Liver (tissue), 9 donors: ENCODE measurements around the gene STX7. TPM values are rescaled to one million over a fixed set of nuclear protein-coding genes. Genes with fewer than 3 reads are reported as not detected.

Experiments used
- DNase-seq: peaks from one replicate; pipeline ENCODE4 v3.0.0-alpha.2; 2017; ENCODE audit warnings: low spot score
- H3K27ac ChIP-seq, 2 donors: one replicate each; pipeline ENCODE4 v1.7.0; 2013; ENCODE audit warnings: inconsistent platforms in 2 of 2, low read length in 2 of 2, control low read depth in 1 of 2, low read depth in 1 of 2, mild to moderate bottlenecking in 1 of 2
- H3K27me3 ChIP-seq, 4 donors: one replicate each; pipeline versions ENCODE4 v1.6.1 to v1.7.0; 2013; ENCODE audit warnings: low read length in 3 of 4, inconsistent platforms in 1 of 4, mild to moderate bottlenecking in 1 of 4, moderate library complexity in 1 of 4; ENCODE audit not compliant: control insufficient read depth in 4 of 4, insufficient read depth in 4 of 4
- H3K36me3 ChIP-seq, 4 donors: one replicate each; pipeline versions ENCODE4 v1.6.1 to v1.7.0; 2013; ENCODE audit warnings: low read length in 3 of 4, mild to moderate bottlenecking in 3 of 4, low read depth in 1 of 4, moderate library complexity in 1 of 4; ENCODE audit not compliant: control insufficient read depth in 4 of 4, insufficient read depth in 3 of 4
- H3K4me1 ChIP-seq, 4 donors: one replicate each; pipeline versions ENCODE4 v1.6.1 to v1.7.0; 2013; ENCODE audit warnings: low read length in 3 of 4, mild to moderate bottlenecking in 3 of 4, moderate library complexity in 1 of 4; ENCODE audit not compliant: control insufficient read depth in 4 of 4, insufficient read depth in 4 of 4
- H3K4me3 ChIP-seq, 3 donors: one replicate each; pipeline versions ENCODE4 v1.6.1 to v1.7.0; 2013; ENCODE audit warnings: low read length in 3 of 3, control low read depth in 1 of 3, low read depth in 1 of 3, mild to moderate bottlenecking in 1 of 3
- H3K9ac ChIP-seq, 2 donors: one replicate each; pipeline ENCODE4 v1.7.0; 2013; ENCODE audit warnings: low read length in 2 of 2, mild to moderate bottlenecking in 2 of 2, moderate library complexity in 2 of 2, control low read depth in 1 of 2, low read depth in 1 of 2
- H3K9me3 ChIP-seq, 4 donors: one replicate each; pipeline versions ENCODE4 v1.6.1 to v1.7.0; 2013; ENCODE audit warnings: low read length in 3 of 4; ENCODE audit not compliant: control insufficient read depth in 4 of 4
- EGR1 ChIP-seq, 2 donors: IDR thresholded peaks; 2 replicates each; pipeline ENCODE4 v1.6.1; 2016 to 2018; ENCODE audit warnings: antibody characterized with exemption in 2 of 2, low read depth in 2 of 2
- FOXA1 ChIP-seq: IDR thresholded peaks from 2 replicates; pipeline ENCODE4 v1.6.1; 2016; ENCODE audit warnings: antibody characterized with exemption
- FOXA2 ChIP-seq: IDR thresholded peaks from 2 replicates; pipeline ENCODE4 v1.6.1; 2016; ENCODE audit warnings: antibody characterized with exemption
- GABPA ChIP-seq, 2 donors: IDR thresholded peaks in 1 of 2; conservative IDR thresholded peaks in 1 of 2; 2 replicates each; pipeline ENCODE4 v1.6.1; 2016; ENCODE audit warnings: antibody characterized with exemption in 2 of 2, mild to moderate bottlenecking in 1 of 2, moderate library complexity in 1 of 2
- HNF4A ChIP-seq, 2 donors: conservative IDR thresholded peaks; 2 replicates each; pipeline ENCODE4 v1.6.1; 2016; ENCODE audit warnings: antibody characterized with exemption in 2 of 2, mild to moderate bottlenecking in 2 of 2
- JUND ChIP-seq, 2 donors: IDR thresholded peaks; 2 replicates each; pipeline ENCODE4 v1.6.1; 2016; ENCODE audit warnings: antibody characterized with exemption in 2 of 2
- MAX ChIP-seq: IDR thresholded peaks from 2 replicates; pipeline ENCODE4 v1.6.1; 2016; ENCODE audit warnings: antibody characterized with exemption
- NR2F2 ChIP-seq: IDR thresholded peaks from 2 replicates; pipeline ENCODE4 v1.6.1; 2016; ENCODE audit warnings: antibody characterized with exemption
- RAD21 ChIP-seq, 2 donors: IDR thresholded peaks; 2 replicates each; pipeline ENCODE4 v1.6.1; 2016; ENCODE audit warnings: antibody characterized with exemption in 2 of 2, mild to moderate bottlenecking in 2 of 2
- RXRA ChIP-seq, 2 donors: IDR thresholded peaks; 2 replicates each; pipeline ENCODE4 v1.6.1; 2017 to 2018; ENCODE audit warnings: antibody characterized with exemption in 2 of 2, mild to moderate bottlenecking in 1 of 2
- SP1 ChIP-seq: IDR thresholded peaks from 2 replicates; pipeline ENCODE4 v1.6.1; 2018; ENCODE audit warnings: antibody characterized with exemption, mild to moderate bottlenecking
- TAF1 ChIP-seq: conservative IDR thresholded peaks from 2 replicates; pipeline ENCODE4 v1.6.1; 2016; ENCODE audit warnings: antibody characterized with exemption, mild to moderate bottlenecking
- YY1 ChIP-seq: IDR thresholded peaks from 2 replicates; pipeline ENCODE4 v1.6.1; 2016; ENCODE audit warnings: antibody characterized with exemption, mild to moderate bottlenecking
- WGBS: extraction: QIAGEN DNeasy Blood & Tissue Kit; methylation state at CpG from one replicate; pipeline ENCODE4 v1.1.7; 2013; 5-methylcytosine and 5-hydroxymethylcytosine counted together
- polyA plus RNA-seq, 2 donors: library from polyadenylated mRNA; stranded (reverse) in 1 of 2; unstranded in 1 of 2; fragments of 200-250 nt in 1 of 2; fragments of >200 nt in 1 of 2; fragmentation: Nextera tagmentation in 1 of 2; extraction: Ambion mirVana in 1 of 2; gene quantifications; one replicate each; pipeline versions ENCODE4 v1.2.1 to v1.2.3, GENCODE V29; 2013 to 2015
- total RNA-seq, 2 donors: library from RNA; depleted of rRNA; stranded (reverse); fragments of >200 nt; gene quantifications; one replicate each; pipeline ENCODE4 v1.2.3, GENCODE V29; 2014
- TF ChIP-seq, protein P1 (sequence below): IDR thresholded peaks from 2 replicates; pipeline ENCODE4 v1.6.1; 2016; ENCODE audit warnings: antibody characterized with exemption
- TF ChIP-seq, protein P2 (sequence below): IDR thresholded peaks from 2 replicates; pipeline ENCODE4 v1.6.1; 2016; ENCODE audit warnings: antibody characterized with exemption, mild to moderate bottlenecking
- donor health status: healthy.
- donor health status: healthy.
- donor health status: healthy.
- donor health status: healthy.
- donor health status: healthy.

STX7 gene
- total and polyA plus RNA-seq, 4 donors, result 7.5 to 20.0 (median 14.3) TPM

GRCh38 chr6:132418235-132418965, 94.5 kb downstream of the STX7 start:
- WGBS, result 81% methylated on average over 6 of the region's 6 CpGs
- H3K4me3 ChIP-seq, result no peak overlapping the region
- H3K9me3 ChIP-seq, result peaks cover 0 to 7% (median 0%) of the 10 kb centered on the region in 4 donors
- TF ChIP-seq EGR1 (IDR thresholded peaks at IDR 0.05; ENCODE audit: low read depth in 2 of 2), result no peak
- no peak for TF ChIP-seq JUND (IDR thresholded peaks at IDR 0.05)
- no peak for TF ChIP-seq YY1
- TF ChIP-seq HNF4A (conservative IDR thresholded peaks at IDR 0.05), result no peak
- TF ChIP-seq NR2F2, result no peak
- TF ChIP-seq GABPA (IDR thresholded peaks at IDR 0.05 in 1 of 2, conservative IDR thresholded peaks at IDR 0.05 in 1 of 2), result no peak
- TF ChIP-seq SP1, result no peak
- H3K27me3 ChIP-seq, result peaks cover 0 to 4% (median 0%) of the 10 kb centered on the region in 4 donors
- DNase-seq, result no peak
- H3K9ac ChIP-seq, result no peak overlapping the region
- no peaks in the 10 kb centered on the region for H3K4me1 ChIP-seq
- no peaks in the 10 kb centered on the region for H3K36me3 ChIP-seq
- H3K27ac ChIP-seq, result no peak overlapping the region

DNA sequence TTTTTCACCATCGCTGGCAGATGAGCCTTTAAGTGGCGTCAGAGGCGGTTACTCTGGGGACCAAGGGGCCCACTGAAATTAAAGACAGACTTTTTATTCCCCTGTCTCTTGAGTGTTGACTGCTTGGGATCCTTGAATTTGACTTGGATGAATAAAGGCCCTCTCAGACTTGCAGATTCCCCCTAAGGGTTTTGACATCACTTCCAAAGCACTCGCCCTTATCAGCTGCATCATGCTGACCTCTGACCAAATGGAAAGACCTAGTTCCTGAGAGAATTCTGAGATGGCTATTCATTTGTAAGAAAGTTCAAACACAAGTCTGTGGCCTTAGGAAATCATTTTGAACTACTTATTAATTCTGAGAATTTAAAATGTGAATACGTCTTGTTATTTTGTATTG, 98.2 kb downstream of the STX7 start:
- 87% methylated on average over 5 of the region's 5 CpGs for WGBS
- no peak overlapping the region for H3K9ac ChIP-seq

More for the DNA sequence above, 98.2 kb downstream of the STX7 start:
- TF ChIP-seq EGR1 (IDR thresholded peaks at IDR 0.05; ENCODE audit: low read depth in 2 of 2), result no peak
- no peak for TF ChIP-seq RAD21 (IDR thresholded peaks at IDR 0.05)
- TF ChIP-seq, protein P1, sequence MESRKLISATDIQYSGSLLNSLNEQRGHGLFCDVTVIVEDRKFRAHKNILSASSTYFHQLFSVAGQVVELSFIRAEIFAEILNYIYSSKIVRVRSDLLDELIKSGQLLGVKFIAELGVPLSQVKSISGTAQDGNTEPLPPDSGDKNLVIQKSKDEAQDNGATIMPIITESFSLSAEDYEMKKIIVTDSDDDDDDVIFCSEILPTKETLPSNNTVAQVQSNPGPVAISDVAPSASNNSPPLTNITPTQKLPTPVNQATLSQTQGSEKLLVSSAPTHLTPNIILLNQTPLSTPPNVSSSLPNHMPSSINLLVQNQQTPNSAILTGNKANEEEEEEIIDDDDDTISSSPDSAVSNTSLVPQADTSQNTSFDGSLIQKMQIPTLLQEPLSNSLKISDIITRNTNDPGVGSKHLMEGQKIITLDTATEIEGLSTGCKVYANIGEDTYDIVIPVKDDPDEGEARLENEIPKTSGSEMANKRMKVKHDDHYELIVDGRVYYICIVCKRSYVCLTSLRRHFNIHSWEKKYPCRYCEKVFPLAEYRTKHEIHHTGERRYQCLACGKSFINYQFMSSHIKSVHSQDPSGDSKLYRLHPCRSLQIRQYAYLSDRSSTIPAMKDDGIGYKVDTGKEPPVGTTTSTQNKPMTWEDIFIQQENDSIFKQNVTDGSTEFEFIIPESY, result no peak
- no peak for TF ChIP-seq FOXA2
- TF ChIP-seq TAF1, result no peak
- no peak for TF ChIP-seq GABPA (IDR thresholded peaks at IDR 0.05 in 1 of 2, conservative IDR thresholded peaks at IDR 0.05 in 1 of 2)
- TF ChIP-seq JUND (IDR thresholded peaks at IDR 0.05), result no peak
- no peak for TF ChIP-seq SP1
- TF ChIP-seq HNF4A (conservative IDR thresholded peaks at IDR 0.05), result no peak
- no peak for TF ChIP-seq NR2F2
- TF ChIP-seq MAX, result no peak
- TF ChIP-seq RXRA (IDR thresholded peaks at IDR 0.05), result no peak
- TF ChIP-seq FOXA1, result no peak
- TF ChIP-seq, protein P2, sequence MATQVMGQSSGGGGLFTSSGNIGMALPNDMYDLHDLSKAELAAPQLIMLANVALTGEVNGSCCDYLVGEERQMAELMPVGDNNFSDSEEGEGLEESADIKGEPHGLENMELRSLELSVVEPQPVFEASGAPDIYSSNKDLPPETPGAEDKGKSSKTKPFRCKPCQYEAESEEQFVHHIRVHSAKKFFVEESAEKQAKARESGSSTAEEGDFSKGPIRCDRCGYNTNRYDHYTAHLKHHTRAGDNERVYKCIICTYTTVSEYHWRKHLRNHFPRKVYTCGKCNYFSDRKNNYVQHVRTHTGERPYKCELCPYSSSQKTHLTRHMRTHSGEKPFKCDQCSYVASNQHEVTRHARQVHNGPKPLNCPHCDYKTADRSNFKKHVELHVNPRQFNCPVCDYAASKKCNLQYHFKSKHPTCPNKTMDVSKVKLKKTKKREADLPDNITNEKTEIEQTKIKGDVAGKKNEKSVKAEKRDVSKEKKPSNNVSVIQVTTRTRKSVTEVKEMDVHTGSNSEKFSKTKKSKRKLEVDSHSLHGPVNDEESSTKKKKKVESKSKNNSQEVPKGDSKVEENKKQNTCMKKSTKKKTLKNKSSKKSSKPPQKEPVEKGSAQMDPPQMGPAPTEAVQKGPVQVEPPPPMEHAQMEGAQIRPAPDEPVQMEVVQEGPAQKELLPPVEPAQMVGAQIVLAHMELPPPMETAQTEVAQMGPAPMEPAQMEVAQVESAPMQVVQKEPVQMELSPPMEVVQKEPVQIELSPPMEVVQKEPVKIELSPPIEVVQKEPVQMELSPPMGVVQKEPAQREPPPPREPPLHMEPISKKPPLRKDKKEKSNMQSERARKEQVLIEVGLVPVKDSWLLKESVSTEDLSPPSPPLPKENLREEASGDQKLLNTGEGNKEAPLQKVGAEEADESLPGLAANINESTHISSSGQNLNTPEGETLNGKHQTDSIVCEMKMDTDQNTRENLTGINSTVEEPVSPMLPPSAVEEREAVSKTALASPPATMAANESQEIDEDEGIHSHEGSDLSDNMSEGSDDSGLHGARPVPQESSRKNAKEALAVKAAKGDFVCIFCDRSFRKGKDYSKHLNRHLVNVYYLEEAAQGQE, result no peak
- TF ChIP-seq YY1, result no peak
- Histone ChIP-seq H3K4me1 (no peaks in the 10 kb centered on the region), H3K4me3 (no peak overlapping the region), H3K27ac (no peak overlapping the region), H3K9me3 (peaks cover 0 to 7% (median 0%) of the 10 kb centered on the region in 4 donors), H3K27me3 (peaks cover 0 to 5% (median 0%) of the 10 kb centered on the region in 4 donors), H3K36me3 (no peaks in the 10 kb centered on the region)
- no peak for DNase-seq
